OCI-LY7 (cell line): Measurements from ENCODE around the gene MAMLD1.

Experiments used
- EZH2phosphoT487 ChIP-seq: fragments of 200-600 bp; sonication (generic); IDR thresholded peaks from 2 replicates; pipeline ENCODE4 v1.6.1; 2018; ENCODE audit warnings: low read depth, borderline replicate concordance, mild to moderate bottlenecking, mixed run types, antibody characterized with exemption, low read length, moderate library complexity, mixed read lengths
- TF ChIP-seq, protein P1 (sequence below): fragments of 200-600 bp; sonication (generic); conservative IDR thresholded peaks from 2 replicates; pipeline ENCODE4 v1.5.1; 2014; ENCODE audit warnings: mild to moderate bottlenecking, antibody characterized with exemption, low read length, moderate library complexity, mixed read lengths

DNA sequence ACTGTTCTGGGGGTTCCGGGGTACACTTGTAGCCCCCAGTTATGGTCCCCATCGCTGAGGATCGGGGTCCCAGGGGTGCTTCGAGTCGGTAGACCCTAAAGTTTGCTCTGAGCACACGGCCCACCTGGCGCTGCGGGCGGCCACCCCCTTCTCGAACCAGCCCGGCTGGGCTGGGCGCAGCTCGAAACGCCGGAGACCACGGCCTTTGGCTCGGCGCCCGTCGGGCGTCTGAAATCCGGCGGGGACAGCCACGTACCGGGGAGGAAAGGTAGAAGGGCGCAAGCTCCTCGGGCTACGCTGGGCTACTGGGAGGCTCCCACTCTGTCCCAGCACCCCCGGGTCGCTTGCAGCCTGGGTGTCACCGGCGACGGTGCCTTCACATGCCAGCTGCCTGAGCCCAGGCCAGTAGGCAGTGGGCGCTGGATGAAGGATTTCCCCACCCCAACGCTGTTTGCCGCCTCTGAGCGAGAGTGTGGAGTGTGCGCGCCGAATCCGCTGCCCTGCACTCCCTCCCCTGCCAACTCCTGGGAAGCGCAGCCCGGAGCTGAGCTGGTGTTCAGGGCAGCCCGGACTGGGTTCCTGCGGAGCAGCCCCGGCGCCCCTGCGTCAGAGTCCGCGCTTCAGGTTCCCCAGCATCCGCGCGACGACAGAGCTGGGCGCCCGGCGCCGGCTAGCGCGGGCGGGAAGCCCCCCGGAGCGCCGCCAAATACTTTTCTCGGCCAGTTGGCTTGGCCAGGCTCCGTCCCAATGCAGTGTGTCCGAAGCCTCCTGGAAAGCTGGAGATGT is 637 bp downstream of the MAMLD1 start:
- TF ChIP-seq, protein P1, sequence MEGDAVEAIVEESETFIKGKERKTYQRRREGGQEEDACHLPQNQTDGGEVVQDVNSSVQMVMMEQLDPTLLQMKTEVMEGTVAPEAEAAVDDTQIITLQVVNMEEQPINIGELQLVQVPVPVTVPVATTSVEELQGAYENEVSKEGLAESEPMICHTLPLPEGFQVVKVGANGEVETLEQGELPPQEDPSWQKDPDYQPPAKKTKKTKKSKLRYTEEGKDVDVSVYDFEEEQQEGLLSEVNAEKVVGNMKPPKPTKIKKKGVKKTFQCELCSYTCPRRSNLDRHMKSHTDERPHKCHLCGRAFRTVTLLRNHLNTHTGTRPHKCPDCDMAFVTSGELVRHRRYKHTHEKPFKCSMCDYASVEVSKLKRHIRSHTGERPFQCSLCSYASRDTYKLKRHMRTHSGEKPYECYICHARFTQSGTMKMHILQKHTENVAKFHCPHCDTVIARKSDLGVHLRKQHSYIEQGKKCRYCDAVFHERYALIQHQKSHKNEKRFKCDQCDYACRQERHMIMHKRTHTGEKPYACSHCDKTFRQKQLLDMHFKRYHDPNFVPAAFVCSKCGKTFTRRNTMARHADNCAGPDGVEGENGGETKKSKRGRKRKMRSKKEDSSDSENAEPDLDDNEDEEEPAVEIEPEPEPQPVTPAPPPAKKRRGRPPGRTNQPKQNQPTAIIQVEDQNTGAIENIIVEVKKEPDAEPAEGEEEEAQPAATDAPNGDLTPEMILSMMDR = no peak
- no peak for TF ChIP-seq EZH2phosphoT487
